Mucosa of rectum (tissue), 2 donors: ENCODE results near the gene CRYBB3.

Source experiments
- H3K27ac ChIP-seq, 2 donors: one replicate each; pipeline ENCODE4 v1.7.0; 2013; ENCODE audit warnings: inconsistent platforms in 2 of 2, low read depth in 2 of 2, low read length in 2 of 2
- H3K27me3 ChIP-seq, 2 donors: one replicate each; pipeline ENCODE4 v1.7.0; 2013; ENCODE audit warnings: low read length in 2 of 2; ENCODE audit not compliant: control insufficient read depth in 2 of 2, insufficient read depth in 2 of 2
- H3K36me3 ChIP-seq, 2 donors: one replicate each; pipeline ENCODE4 v1.7.0; 2013; ENCODE audit warnings: low read length in 2 of 2; ENCODE audit not compliant: control insufficient read depth in 2 of 2, insufficient read depth in 2 of 2
- H3K4me1 ChIP-seq, 2 donors: one replicate each; pipeline ENCODE4 v1.7.0; 2013; ENCODE audit warnings: low read length in 2 of 2, mild to moderate bottlenecking in 1 of 2; ENCODE audit not compliant: control insufficient read depth in 2 of 2, insufficient read depth in 2 of 2
- H3K4me3 ChIP-seq, 2 donors: one replicate each; pipeline ENCODE4 v1.7.0; 2013; ENCODE audit warnings: low read length in 2 of 2
- H3K9ac ChIP-seq, 2 donors: one replicate each; pipeline ENCODE4 v1.7.0; 2013; ENCODE audit warnings: low read length in 2 of 2, low read depth in 1 of 2, mild to moderate bottlenecking in 1 of 2
- H3K9me3 ChIP-seq, 2 donors: one replicate each; pipeline ENCODE4 v1.7.0; 2013; ENCODE audit warnings: low read length in 2 of 2; ENCODE audit not compliant: control insufficient read depth in 2 of 2
- donor health status: healthy.
- donor health status: Normal muscosa, but diverticular disease.

Gene CRYBB3

GRCh38 chr22:25205847-25206246 is 6.2 kb downstream of the CRYBB3 start:
- no peak overlapping the region for H3K9ac ChIP-seq
- no peaks in the 10 kb centered on the region for H3K9me3 ChIP-seq
- peaks cover 0 to 4% of the 10 kb centered on the region in 2 donors for H3K4me1 ChIP-seq

GRCh38 chr22:25206998-25207397 is 7.3 kb downstream of the CRYBB3 start:
- H3K9ac ChIP-seq = no peak overlapping the region
- H3K4me1 ChIP-seq = peaks cover 0 to 4% of the 10 kb centered on the region in 2 donors
- H3K9me3 ChIP-seq = no peaks in the 10 kb centered on the region
- no peak overlapping the region for H3K27ac ChIP-seq
- H3K27me3 ChIP-seq = no peaks in the 10 kb centered on the region
- H3K36me3 ChIP-seq = peaks cover 0 to 4% of the 10 kb centered on the region in 2 donors
- no peak overlapping the region for H3K4me3 ChIP-seq

More at GRCh38 chr22:25205847-25206246, 6.2 kb downstream of the CRYBB3 start:
- Histone ChIP-seq H3K36me3 (peaks cover 0 to 4% of the 10 kb centered on the region in 2 donors), H3K27ac (no peak overlapping the region), H3K4me3 (no peak overlapping the region), H3K27me3 (no peaks in the 10 kb centered on the region)

GRCh38 chr22:25207553-25208157 is 8.0 kb downstream of the CRYBB3 start:
- H3K27ac ChIP-seq = no peak overlapping the region
- peaks cover 0 to 4% of the 10 kb centered on the region in 2 donors for H3K4me1 ChIP-seq
- H3K4me3 ChIP-seq = no peak overlapping the region
- no peak overlapping the region for H3K9ac ChIP-seq
- peaks cover 0 to 4% of the 10 kb centered on the region in 2 donors for H3K36me3 ChIP-seq
- no peaks in the 10 kb centered on the region for H3K9me3 ChIP-seq
- no peaks in the 10 kb centered on the region for H3K27me3 ChIP-seq

- H3K9me3 ChIP-seq = no peaks in the 10 kb centered on the region
- H3K36me3 ChIP-seq = peaks cover 0 to 3% of the 10 kb centered on the region in 2 donors
- H3K4me3 ChIP-seq = no peak overlapping the region
- H3K27me3 ChIP-seq = no peaks in the 10 kb centered on the region
- no peak overlapping the region for H3K9ac ChIP-seq
- peaks cover 0 to 4% of the 10 kb centered on the region in 2 donors for H3K4me1 ChIP-seq
- H3K27ac ChIP-seq = no peak overlapping the region
These were observed 8.7 kb downstream of the CRYBB3 start for GRCh38 chr22:25208328-25208727.

- Histone ChIP-seq H3K9ac (no peak overlapping the region), H3K9me3 (no peaks in the 10 kb centered on the region), H3K36me3 (no peaks in the 10 kb centered on the region), H3K4me3 (no peak overlapping the region), H3K27me3 (no peaks in the 10 kb centered on the region), H3K4me1 (peaks cover 0 to 4% of the 10 kb centered on the region in 2 donors), H3K27ac (no peak overlapping the region)
These were observed 9.3 kb downstream of the CRYBB3 start for GRCh38 chr22:25208743-25209505.

- H3K9ac ChIP-seq = no peak overlapping the region
- H3K4me1 ChIP-seq = peaks cover 0 to 4% of the 10 kb centered on the region in 2 donors
- no peak overlapping the region for H3K27ac ChIP-seq
- H3K9me3 ChIP-seq = no peaks in the 10 kb centered on the region
- H3K36me3 ChIP-seq = no peaks in the 10 kb centered on the region
- no peak overlapping the region for H3K4me3 ChIP-seq
- H3K27me3 ChIP-seq = no peaks in the 10 kb centered on the region
These were observed 11.1 kb downstream of the CRYBB3 start for GRCh38 chr22:25210793-25211192.

GRCh38 chr22:25212337-25212736 is 12.7 kb downstream of the CRYBB3 start:
- Histone ChIP-seq H3K4me1 (peaks cover 0 to 4% of the 10 kb centered on the region in 2 donors), H3K27ac (no peak overlapping the region), H3K4me3 (no peak overlapping the region), H3K9ac (no peak overlapping the region), H3K9me3 (no peaks in the 10 kb centered on the region), H3K36me3 (no peaks in the 10 kb centered on the region), H3K27me3 (no peaks in the 10 kb centered on the region)

GRCh38 chr22:25213221-25213620 is 13.6 kb downstream of the CRYBB3 start:
- no peaks in the 10 kb centered on the region for H3K27me3 ChIP-seq
- H3K9ac ChIP-seq = no peak overlapping the region
- H3K9me3 ChIP-seq = no peaks in the 10 kb centered on the region
- no peak overlapping the region for H3K27ac ChIP-seq
- no peaks in the 10 kb centered on the region for H3K36me3 ChIP-seq
- H3K4me3 ChIP-seq = no peak overlapping the region
- H3K4me1 ChIP-seq = peaks cover 0 to 3% of the 10 kb centered on the region in 2 donors

GRCh38 chr22:25216230-25216629 is 16.6 kb downstream of the CRYBB3 start:
- Histone ChIP-seq H3K4me3 (no peak overlapping the region), H3K4me1 (no peaks in the 10 kb centered on the region), H3K27me3 (peaks cover 0 to 1% of the 10 kb centered on the region in 2 donors), H3K9ac (no peak overlapping the region), H3K27ac (no peak overlapping the region), H3K36me3 (no peaks in the 10 kb centered on the region), H3K9me3 (no peaks in the 10 kb centered on the region)

GRCh38 chr22:25219211-25219689 is 19.6 kb downstream of the CRYBB3 start, which contains the start of gene CRYBB2:
CRYBB2 (plus strand) TSS chr22:25219639; CDS start chr22:25221430, 1,791 bp downstream.
- Histone ChIP-seq H3K4me1 (no peaks in the 10 kb centered on the region), H3K9ac (no peak within 1 kb of the TSS), H3K36me3 (no peaks in the 10 kb centered on the region), H3K4me3 (no peak within 1 kb of the TSS), H3K9me3 (no peaks in the 10 kb centered on the region), H3K27ac (no peak within 1 kb of the TSS), H3K27me3 (peaks cover 0 to 5% of the 10 kb centered on the region in 2 donors)
